SU-DHL-6 (cell line): Measurements from ENCODE around the gene SLC37A3.

ENCODE experiments used
- EZH2phosphoT487 ChIP-seq: fragments of 200-600 bp; sonication (generic), shearing (Covaris generic); conservative IDR thresholded peaks from 2 replicates; pipeline ENCODE4 v1.6.1; 2018; ENCODE audit warnings: mild to moderate bottlenecking, antibody characterized with exemption, low read length, moderate library complexity, mixed read lengths
- TF ChIP-seq, protein P1 (sequence below): fragments of 200-600 bp; sonication (generic); IDR thresholded peaks from one replicate; pipeline ENCODE4 v1.5.1; 2017; ENCODE audit warnings: antibody characterized with exemption, mild to moderate bottlenecking, low read length, moderate library complexity; ENCODE audit not compliant: insufficient read depth, poor library complexity, severe bottlenecking

DNA sequence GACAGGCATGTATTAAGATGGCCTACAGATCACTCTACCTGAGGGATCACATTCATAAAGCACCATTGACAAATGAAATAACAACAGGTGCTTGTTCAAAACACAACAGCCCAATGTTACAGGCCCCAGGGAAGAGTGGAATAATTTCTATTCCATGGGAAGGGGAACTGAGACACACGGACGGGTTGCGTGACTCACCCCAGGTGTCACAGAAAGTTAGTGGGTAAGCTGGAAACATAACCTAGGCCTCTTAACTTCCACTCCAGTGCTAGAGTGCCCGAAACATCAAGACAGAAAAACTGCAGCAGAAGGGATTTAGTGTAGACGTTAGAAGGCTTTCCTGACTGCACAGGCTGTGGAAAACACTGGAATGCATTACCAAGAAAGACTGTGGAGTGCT, 48.3 kb downstream of the SLC37A3 start:
- TF ChIP-seq, protein P1, sequence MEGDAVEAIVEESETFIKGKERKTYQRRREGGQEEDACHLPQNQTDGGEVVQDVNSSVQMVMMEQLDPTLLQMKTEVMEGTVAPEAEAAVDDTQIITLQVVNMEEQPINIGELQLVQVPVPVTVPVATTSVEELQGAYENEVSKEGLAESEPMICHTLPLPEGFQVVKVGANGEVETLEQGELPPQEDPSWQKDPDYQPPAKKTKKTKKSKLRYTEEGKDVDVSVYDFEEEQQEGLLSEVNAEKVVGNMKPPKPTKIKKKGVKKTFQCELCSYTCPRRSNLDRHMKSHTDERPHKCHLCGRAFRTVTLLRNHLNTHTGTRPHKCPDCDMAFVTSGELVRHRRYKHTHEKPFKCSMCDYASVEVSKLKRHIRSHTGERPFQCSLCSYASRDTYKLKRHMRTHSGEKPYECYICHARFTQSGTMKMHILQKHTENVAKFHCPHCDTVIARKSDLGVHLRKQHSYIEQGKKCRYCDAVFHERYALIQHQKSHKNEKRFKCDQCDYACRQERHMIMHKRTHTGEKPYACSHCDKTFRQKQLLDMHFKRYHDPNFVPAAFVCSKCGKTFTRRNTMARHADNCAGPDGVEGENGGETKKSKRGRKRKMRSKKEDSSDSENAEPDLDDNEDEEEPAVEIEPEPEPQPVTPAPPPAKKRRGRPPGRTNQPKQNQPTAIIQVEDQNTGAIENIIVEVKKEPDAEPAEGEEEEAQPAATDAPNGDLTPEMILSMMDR, result no peak
- no peak for TF ChIP-seq EZH2phosphoT487
